ENCODE measurements around the gene CFHR1.
"Not testable (repeated sequence)": the region's sequence is repeated elsewhere in the genome, so short reads cannot be mapped to it uniquely, and the experiment has no call there.

CFHR1 gene

GRCh38 chr1:196819531-196819930, at the start of gene CFHR1:
Gene CFHR1 (plus strand): TSS chr1:196819731. CDS start chr1:196819845, 114 bp downstream.
- not testable (repeated sequence) for DNase-seq

- not testable (repeated sequence) for DNase-seq
Observed at GRCh38 chr1:196769823-196770222, 49.7 kb upstream of the CFHR1 start.

DNA sequence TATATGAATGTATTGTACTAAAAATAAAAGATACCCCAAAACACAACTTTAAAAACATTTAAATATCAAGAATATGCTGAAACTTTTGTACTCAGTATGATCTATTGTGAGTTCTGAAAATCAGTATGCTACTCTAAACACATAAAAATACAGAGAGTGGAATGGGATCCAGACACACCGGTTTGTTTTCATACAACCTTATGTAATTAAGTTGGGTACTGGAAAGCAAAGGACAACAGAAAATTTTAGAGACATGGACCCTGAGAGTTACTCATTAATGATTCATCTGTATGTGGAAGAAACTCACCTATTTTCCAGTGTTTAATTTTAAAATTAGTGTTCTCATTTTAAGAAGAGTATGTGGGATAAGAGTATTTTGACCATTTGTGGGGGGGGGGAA, 45.8 kb upstream of the CFHR1 start:
- DNase-seq, result no peak

- no peak for DNase-seq
Observed at GRCh38 chr1:196774175-196774574, 45.4 kb upstream of the CFHR1 start.

- DNase-seq, result no peak
Observed at GRCh38 chr1:196774603-196775002, 44.9 kb upstream of the CFHR1 start, which contains the start of gene CFHR3. Gene CFHR3 (plus strand): TSS chr1:196774840. CDS start chr1:196774887, 47 bp downstream.

- DNase-seq, result no peak
Observed at GRCh38 chr1:196777603-196778002, 41.9 kb upstream of the CFHR1 start.

DNA sequence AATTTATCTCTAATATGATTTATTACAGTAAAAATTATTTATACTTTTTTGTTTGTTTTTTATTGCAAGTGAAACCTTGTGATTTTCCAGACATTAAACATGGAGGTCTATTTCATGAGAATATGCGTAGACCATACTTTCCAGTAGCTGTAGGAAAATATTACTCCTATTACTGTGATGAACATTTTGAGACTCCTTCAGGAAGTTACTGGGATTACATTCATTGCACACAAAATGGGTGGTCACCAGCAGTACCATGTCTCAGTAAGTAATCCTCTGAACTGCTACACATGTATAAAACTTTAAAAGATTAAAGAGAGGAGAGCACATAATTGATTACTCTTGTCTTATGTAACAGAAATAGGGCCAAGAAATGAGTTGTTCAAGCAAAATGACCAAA, 40.4 kb upstream of the CFHR1 start:
- no peak for DNase-seq

- not testable (repeated sequence) for DNase-seq
Observed at GRCh38 chr1:196791252-196791651, 28.3 kb upstream of the CFHR1 start.

- not testable (repeated sequence) for DNase-seq
Observed at GRCh38 chr1:196794103-196794502, 25.4 kb upstream of the CFHR1 start.

- no peak for DNase-seq
Observed at GRCh38 chr1:196797891-196798290, 21.6 kb upstream of the CFHR1 start.

DNA sequence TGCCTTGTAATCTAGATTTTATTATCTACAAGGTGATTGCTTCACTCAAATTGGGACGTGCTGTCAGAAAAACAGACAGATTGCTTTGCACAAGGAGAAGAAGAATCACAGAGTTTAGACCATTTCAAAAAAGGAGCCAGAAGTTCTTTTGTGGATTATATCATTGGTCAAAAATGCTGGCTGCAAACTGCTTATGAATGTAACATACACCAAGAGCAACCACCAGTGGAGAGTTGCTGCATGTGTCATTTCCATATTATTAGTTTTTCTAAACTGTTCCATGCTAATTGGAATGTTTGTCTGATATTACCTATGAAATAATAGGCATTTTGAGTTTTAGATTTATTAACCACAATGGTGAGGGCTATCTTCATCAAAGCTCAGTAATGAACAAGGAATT, 17.6 kb upstream of the CFHR1 start:
- DNase-seq, result not testable (repeated sequence)

DNA sequence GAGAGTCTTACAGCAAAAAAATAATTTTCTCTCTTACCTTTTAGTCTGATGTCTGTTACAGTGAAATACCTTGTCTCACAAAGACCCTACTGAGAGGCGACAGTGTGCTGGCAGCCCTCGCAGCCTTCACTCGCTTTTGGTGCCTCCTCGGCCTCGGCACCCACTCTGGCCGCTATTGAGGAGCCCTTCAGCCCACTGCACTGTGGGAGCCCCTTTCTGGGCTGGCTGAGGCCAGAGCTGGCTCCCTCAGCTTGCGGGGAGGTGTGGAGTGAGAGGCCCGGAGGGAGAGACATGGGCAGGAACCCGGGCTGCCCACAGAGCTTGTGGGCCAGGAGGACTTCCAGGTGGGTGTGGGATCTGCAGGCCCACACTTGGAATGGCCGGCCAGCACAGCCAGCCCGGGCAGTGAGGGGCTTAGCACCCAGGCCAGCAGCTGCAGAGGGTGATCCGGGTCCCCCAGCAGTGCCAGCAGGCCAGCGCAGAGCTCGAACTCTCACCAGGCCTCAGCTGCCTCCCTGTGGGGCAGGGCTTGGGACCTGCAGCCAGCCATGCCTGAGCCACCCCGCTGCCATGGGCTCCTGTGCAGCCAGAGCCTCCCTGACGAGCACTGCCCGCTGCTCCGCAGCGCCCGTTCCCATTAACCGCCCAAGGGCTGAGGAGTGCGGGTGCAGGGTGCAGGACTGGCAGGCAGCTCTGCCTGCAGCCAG, 10.8 kb upstream of the CFHR1 start:
- no peak for DNase-seq

GRCh38 chr1:196817442-196817841, 2.1 kb upstream of the CFHR1 start:
- not testable (repeated sequence) for DNase-seq

GRCh38 chr1:196827860-196828259, 8.3 kb downstream of the CFHR1 start:
- DNase-seq, result peak in 1 of 2 donors; percentile 3

DNA sequence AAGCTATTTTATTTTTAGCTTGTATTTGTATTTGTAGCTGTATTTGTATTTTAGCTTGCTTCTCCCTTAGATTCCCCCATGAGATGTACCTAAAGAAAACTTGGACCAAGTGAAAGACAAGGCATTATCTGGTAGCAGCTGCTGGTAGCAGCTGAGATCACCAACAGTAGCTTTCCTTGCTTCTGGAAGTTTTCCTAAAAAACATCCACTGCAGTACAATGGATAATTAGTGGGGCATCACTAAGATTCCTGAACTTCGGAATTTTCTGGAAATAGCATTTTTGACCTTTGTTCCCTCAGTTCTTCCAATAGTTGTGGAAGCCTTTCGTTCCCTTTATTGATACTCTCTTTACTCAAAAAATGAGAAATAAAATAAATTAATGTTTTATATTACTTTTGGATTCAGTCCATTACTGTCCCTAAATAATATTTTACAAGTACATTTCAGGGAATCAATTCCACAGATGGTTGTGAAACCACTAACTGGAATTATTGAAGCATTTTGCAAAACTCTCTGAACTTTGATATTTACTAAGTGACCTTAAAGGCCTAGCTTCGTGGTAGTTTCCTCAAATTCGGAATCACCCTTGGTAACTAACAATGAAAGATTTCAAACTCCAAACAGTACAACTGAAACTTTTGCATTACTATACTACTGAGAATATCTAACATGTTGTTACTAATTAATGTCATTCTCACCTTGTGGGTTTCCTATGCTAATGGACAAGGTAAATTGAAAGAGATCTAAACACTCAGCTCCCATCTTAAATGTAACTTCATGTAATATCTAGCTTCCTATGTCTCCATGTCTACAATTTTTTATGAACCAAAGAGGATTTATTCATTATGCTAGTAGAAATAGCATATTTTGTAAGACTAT, 30.3 kb downstream of the CFHR1 start:
- DNase-seq, result not testable (repeated sequence)

DNA sequence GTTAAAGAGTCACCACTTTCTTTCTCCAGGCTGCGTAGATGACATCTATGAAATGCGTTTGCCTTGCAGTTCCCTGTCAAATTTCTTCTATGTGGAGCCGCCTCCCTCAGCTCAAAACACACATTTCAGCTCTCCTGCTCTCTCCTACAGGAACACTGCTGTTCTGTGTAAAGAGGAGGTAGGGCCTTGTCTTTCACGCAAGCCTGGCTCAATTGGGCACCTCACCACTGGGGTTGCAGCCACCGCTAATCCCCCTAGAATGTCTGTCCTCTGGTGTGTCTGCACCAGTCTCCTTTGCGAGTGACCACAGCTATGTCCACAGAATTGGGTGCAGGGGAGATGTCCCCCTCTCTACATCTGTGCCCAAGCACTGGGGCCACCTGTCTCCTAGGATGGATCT, 36.5 kb downstream of the CFHR1 start:
- no peak for DNase-seq

- DNase-seq, result no peak
Observed at GRCh38 chr1:196857188-196857587, 37.7 kb downstream of the CFHR1 start.

- DNase-seq, result no peak
Observed at GRCh38 chr1:196858811-196859210, 39.3 kb downstream of the CFHR1 start.

GRCh38 chr1:196860323-196860884, 40.9 kb downstream of the CFHR1 start:
- no peak for DNase-seq

GRCh38 chr1:196861429-196861828, 41.9 kb downstream of the CFHR1 start:
- DNase-seq, result no peak

DNA sequence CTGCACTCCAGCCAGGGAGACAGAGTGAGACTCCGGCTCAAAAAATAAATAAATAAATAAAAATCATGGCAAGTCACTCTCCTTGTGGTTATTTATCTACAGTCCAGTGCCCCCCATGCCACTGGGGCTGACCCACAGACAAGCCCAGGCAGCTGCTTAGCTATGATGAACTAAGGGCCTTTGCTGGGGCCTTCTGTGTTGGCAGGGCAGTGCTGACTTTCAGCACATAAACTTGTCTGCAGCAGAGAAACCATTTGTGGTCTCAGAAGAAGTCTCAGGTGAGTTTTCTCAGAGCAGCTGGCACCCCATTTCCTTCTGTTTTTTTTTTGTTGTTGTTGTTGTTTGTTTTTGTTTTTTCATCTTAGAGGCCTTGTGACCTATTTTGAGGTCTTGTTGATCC, 47.4 kb downstream of the CFHR1 start:
- DNase-seq, result no peak

DNA sequence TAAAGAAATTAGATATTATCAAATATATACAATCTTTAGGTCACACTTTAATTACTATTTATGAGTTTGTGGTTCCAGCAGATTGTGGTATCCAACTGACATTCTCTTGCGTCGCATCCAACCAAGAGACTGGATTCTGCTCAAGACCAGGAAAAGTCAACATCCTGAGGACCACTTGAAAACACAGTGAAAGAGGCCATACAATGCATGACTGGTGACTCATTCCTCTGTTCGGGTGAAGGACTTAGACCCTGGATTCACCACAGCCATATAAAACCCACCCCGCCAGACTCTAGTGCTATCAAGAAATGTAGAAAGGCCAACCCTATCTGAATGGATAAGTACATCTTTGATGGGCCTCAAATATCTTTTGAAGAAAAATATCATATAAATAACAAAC, 53.9 kb downstream of the CFHR1 start:
- no peak for DNase-seq

DNA sequence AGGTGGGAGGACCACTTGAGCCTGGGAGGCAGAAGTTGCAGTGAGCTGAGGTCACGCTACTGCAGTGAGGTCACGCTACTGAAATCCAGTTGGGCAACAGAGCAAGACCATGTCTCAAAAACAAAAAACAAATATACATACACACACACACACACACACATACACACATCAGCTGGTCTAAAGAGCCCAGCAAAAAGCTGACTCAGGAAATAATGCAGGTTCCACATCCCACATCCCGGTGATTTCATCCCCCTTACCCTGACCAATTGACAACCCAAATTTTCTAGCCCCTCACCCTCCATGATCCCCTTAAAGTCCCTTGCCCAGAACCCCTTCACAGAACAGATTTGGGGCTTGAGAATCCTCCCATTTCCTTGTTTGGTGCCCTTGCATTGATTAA, 56.4 kb downstream of the CFHR1 start:
- DNase-seq, result no peak

GRCh38 chr1:196877964-196878363, 58.4 kb downstream of the CFHR1 start:
- no peak for DNase-seq

Data from hippocampal formation (tissue), 2 donors.